ENCODE data around the gene ZFYVE21. TPM values are rescaled to one million over a fixed set of nuclear protein-coding genes. Genes with fewer than 3 reads are reported as not detected.

Gene ZFYVE21
- total RNA-seq, 2 experiments from 2014 or later: 8.0 to 8.9 TPM

- no peak for DNase-seq
- Mint-ChIP-seq H3K9me3 (no peaks in the 10 kb centered on the region), H3K27ac (no peak overlapping the region)
Observed at GRCh38 chr14:103739793-103740501, 24.3 kb downstream of the ZFYVE21 start.

DNA sequence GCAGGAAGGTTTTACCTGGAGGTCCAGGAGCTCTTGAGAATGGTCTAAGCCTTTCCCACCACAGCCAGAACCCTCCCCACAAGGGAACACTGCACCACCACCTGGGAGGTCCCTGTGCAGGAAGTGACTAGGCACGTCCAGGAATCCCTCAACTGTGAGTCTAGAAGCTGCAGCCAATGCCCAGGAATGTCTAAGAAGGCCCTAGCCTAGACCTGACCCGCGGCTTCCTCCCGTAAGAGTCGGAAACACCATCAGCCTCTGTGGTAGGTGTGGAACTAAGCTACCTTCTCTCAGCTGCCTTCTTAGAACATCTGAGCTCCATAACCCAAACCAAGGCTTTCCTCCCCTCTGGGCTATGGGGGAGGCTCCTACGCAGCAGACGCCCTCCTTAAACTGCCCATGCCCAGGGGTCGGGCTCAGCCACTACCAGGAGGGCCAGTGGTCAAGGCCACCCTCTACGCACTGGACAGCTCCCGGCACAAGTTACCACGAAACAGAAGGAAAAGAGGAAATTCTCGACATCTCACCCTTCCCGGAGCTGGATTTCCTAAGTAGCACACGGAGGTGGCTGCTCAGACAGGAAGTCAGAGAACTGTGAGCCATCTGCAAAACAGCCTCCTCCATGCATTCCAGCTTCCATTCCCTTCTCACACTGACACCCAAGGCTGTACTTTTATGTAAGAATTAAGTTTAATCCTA lies 25.5 kb downstream of the ZFYVE21 start:
- H3K36me3 Mint-ChIP-seq: no peaks in the 10 kb centered on the region
- no peaks in the 10 kb centered on the region for H3K27me3 Mint-ChIP-seq
- H3K9me3 Mint-ChIP-seq: no peaks in the 10 kb centered on the region
- no peak overlapping the region for H3K27ac Mint-ChIP-seq
- no peak for DNase-seq
- H3K4me1 Mint-ChIP-seq: no peaks in the 10 kb centered on the region
- H3K4me3 Mint-ChIP-seq: no peak overlapping the region

More at GRCh38 chr14:103739793-103740501, 24.3 kb downstream of the ZFYVE21 start:
- Mint-ChIP-seq H3K27me3 (no peaks in the 10 kb centered on the region), H3K4me1 (no peaks in the 10 kb centered on the region), H3K4me3 (no peak overlapping the region), H3K36me3 (no peaks in the 10 kb centered on the region)

- Mint-ChIP-seq H3K36me3 (no peaks in the 10 kb centered on the region), H3K27me3 (no peaks in the 10 kb centered on the region), H3K27ac (no peak overlapping the region), H3K4me3 (no peak overlapping the region), H3K9me3 (no peaks in the 10 kb centered on the region), H3K4me1 (no peaks in the 10 kb centered on the region)
- DNase-seq: no peak
Observed at GRCh38 chr14:103741876-103742275, 26.3 kb downstream of the ZFYVE21 start.

- DNase-seq: no peak
- Mint-ChIP-seq H3K36me3 (no peaks in the 10 kb centered on the region), H3K4me1 (no peaks in the 10 kb centered on the region), H3K27me3 (no peaks in the 10 kb centered on the region), H3K27ac (no peak overlapping the region), H3K4me3 (no peak overlapping the region), H3K9me3 (no peaks in the 10 kb centered on the region)
Observed at GRCh38 chr14:103742499-103743255, 27.1 kb downstream of the ZFYVE21 start.

GRCh38 chr14:103743691-103744090 lies 28.1 kb downstream of the ZFYVE21 start:
- no peak for DNase-seq
- Mint-ChIP-seq H3K27ac (no peak overlapping the region), H3K9me3 (no peaks in the 10 kb centered on the region), H3K27me3 (no peaks in the 10 kb centered on the region), H3K36me3 (peaks cover 2% of the 10 kb centered on the region), H3K4me3 (no peak overlapping the region), H3K4me1 (peaks cover 9% of the 10 kb centered on the region)

DNA sequence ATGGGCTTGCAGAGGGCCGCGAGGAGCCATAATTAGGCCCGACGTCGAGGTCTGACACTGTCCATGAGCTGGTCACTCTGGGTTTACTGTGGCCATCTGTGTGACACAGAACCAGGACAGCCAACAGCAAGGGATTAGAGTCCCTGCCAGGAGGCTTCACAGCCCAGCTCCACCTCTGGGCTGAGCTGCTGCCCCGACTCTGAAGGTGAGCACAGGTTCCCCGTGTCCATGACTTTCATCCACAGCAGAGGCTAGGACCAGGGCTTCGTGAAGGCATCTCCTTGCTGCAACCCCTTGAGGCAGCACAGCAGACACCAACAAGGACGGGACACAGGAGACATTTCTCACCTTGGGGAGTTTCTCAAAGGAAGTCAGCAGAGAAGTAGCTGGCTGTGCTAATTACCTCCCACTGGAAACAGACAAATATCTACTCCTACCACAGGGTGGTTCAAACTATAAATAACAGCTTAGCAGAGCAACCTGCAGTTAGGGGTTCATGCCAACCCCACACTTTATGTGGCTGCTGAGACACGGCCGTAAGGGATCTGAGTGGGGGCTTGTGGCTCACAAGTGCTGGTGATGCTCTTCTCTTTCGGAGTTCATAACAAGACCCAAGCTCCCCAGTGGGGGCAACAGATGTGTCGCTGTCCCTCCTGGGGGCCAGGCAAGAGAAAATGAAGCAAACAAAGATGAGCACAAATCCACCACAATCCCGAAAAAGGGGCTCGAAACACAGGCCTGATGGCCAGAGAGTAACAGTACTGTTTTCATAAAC lies 29.2 kb downstream of the ZFYVE21 start:
- DNase-seq: no peak
- H3K27ac Mint-ChIP-seq: no peak overlapping the region
- no peak overlapping the region for H3K4me3 Mint-ChIP-seq
- peaks cover 5% of the 10 kb centered on the region for H3K36me3 Mint-ChIP-seq
- no peaks in the 10 kb centered on the region for H3K9me3 Mint-ChIP-seq
- H3K27me3 Mint-ChIP-seq: no peaks in the 10 kb centered on the region
- peaks cover 14% of the 10 kb centered on the region for H3K4me1 Mint-ChIP-seq

GRCh38 chr14:103745424-103745823 lies 29.8 kb downstream of the ZFYVE21 start:
- Mint-ChIP-seq H3K27ac (no peak overlapping the region), H3K4me1 (peaks cover 14% of the 10 kb centered on the region), H3K27me3 (no peaks in the 10 kb centered on the region), H3K9me3 (no peaks in the 10 kb centered on the region), H3K4me3 (no peak overlapping the region), H3K36me3 (peaks cover 5% of the 10 kb centered on the region)
- no peak for DNase-seq

GRCh38 chr14:103746701-103747100 lies 31.1 kb downstream of the ZFYVE21 start:
- no peaks in the 10 kb centered on the region for H3K9me3 Mint-ChIP-seq
- no peak overlapping the region for H3K4me3 Mint-ChIP-seq
- no peaks in the 10 kb centered on the region for H3K27me3 Mint-ChIP-seq
- H3K4me1 Mint-ChIP-seq: peaks cover 14% of the 10 kb centered on the region
- DNase-seq: no peak
- peaks cover 5% of the 10 kb centered on the region for H3K36me3 Mint-ChIP-seq
- no peak overlapping the region for H3K27ac Mint-ChIP-seq

DNA sequence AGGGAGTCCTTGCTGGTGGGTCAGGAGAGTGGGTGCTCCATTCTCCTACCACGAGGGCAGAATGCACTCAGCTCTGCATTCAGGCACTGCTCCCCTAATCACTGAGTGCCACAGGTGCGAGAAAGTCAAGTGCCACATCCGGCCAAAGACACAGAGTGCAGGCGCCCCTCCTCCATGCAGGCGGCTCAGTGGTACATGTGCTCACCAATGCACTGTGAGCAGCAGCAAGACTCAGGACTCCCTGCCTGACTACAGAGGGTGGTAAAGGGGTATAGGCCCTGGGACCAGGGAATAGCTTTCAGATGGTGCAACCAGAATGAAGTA lies 32.9 kb downstream of the ZFYVE21 start:
- Mint-ChIP-seq H3K36me3 (peaks cover 5% of the 10 kb centered on the region), H3K27ac (peak overlapping the region; percentile 78), H3K27me3 (no peaks in the 10 kb centered on the region), H3K4me1 (peaks cover 14% of the 10 kb centered on the region), H3K4me3 (peak overlapping the region; percentile 56), H3K9me3 (no peaks in the 10 kb centered on the region)
- peak; percentile 68 for DNase-seq

DNA sequence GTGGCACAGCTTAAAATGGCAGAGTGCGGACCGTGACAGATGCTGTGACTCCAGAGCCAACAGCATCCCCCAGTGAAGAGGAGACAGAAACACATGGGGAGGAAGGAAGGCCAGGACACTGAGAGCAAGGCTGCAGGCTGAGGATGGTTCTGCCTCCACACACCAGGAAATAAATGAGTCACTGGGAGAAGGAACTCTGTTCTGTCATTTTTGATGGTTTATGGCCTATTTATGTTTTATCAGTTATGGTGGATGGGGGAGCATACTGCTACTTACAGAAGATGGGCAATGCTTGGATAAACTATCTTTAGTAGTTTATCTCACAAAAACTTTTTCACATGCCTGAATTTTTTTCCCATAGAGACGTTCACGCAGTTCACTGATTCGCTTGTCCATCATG lies 33.8 kb downstream of the ZFYVE21 start:
- Mint-ChIP-seq H3K27me3 (no peaks in the 10 kb centered on the region), H3K9me3 (no peaks in the 10 kb centered on the region), H3K36me3 (peaks cover 5% of the 10 kb centered on the region), H3K27ac (peak overlapping the region; percentile 65), H3K4me1 (peaks cover 14% of the 10 kb centered on the region), H3K4me3 (peak overlapping the region; percentile 1)
- DNase-seq: no peak

- Mint-ChIP-seq H3K4me3 (no peak overlapping the region), H3K27me3 (no peaks in the 10 kb centered on the region), H3K4me1 (peaks cover 14% of the 10 kb centered on the region), H3K36me3 (peaks cover 5% of the 10 kb centered on the region), H3K9me3 (no peaks in the 10 kb centered on the region), H3K27ac (no peak overlapping the region)
- no peak for DNase-seq
Observed at GRCh38 chr14:103749860-103750259, 34.2 kb downstream of the ZFYVE21 start.

DNA sequence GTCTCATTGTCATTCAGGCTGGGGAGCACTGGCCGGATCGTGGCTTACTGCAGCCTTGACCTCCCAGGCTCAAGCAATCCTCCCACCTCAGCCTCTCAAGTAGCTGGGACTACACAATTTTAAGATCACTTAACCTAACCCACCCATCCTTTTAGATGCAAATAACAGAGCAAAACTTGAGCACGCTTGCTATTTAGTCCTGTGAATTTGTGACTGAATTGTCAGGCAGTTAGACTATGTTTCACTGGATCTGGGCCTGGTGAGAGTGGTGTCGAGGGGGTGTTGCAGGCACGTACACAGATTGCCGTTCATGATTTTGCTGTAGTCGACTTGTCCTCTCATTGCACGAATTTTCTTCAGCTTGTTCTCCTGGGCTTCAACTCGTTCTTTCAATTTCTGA lies 38.2 kb downstream of the ZFYVE21 start:
- Mint-ChIP-seq H3K9me3 (no peaks in the 10 kb centered on the region), H3K27me3 (no peaks in the 10 kb centered on the region), H3K27ac (no peak overlapping the region), H3K4me1 (peaks cover 4% of the 10 kb centered on the region), H3K36me3 (peaks cover 4% of the 10 kb centered on the region), H3K4me3 (no peak overlapping the region)
- DNase-seq: no peak

DNA sequence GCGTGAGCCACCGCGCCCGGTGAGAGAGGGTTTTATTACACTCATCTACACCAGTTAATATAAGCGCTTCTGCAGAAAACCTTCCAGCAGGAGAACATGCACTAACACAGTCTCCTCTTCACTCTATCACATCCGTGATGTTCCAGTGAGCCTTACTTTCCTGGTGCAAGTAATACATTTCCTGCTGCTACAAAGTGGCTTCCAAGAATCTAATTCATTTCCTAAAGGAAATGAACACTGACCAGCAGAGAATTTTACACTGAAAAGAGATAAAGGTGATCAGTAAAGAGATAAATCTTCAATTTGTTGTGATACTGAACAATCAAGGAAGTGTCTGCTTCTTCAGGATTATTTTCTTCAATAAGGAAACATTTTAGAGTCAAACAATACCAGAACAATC lies 39.5 kb downstream of the ZFYVE21 start:
- no peak for DNase-seq
- no peak overlapping the region for H3K4me3 Mint-ChIP-seq
- H3K27me3 Mint-ChIP-seq: no peaks in the 10 kb centered on the region
- no peak overlapping the region for H3K27ac Mint-ChIP-seq
- H3K4me1 Mint-ChIP-seq: no peaks in the 10 kb centered on the region
- no peaks in the 10 kb centered on the region for H3K36me3 Mint-ChIP-seq
- no peaks in the 10 kb centered on the region for H3K9me3 Mint-ChIP-seq

DNA sequence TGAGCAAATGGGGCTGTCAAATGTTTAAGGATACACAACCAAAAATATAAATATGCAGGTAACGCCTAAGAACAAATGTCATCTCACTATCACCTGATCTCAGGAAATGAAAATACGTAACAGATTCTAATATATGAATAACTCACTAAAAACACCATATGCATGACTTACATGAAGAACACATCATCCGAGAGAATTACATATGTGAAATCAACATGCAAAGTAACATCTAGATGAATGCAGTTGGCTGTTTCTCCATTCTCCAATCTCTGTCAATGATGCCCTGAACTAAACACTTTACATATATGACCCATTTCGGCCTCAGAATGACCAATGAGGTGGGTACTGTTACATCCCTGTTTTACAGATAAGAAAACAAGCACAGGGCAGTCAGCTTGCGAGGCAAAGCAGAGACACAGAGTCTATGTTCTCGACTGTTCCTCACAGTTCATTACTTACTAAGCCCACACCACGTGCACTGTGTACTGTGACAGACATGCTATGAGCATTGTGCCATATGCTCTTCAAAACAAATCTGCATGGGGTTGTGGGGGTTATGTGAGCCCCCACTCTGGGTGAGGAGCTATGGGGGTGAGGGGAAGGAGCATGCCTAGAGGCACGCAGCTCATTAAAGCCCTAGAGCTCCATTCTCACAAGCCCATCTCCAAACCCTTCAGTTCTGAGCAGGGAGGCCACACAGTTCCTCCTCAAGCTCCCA lies 42.6 kb downstream of the ZFYVE21 start:
- H3K36me3 Mint-ChIP-seq: no peaks in the 10 kb centered on the region
- no peak overlapping the region for H3K4me3 Mint-ChIP-seq
- no peak overlapping the region for H3K27ac Mint-ChIP-seq
- no peaks in the 10 kb centered on the region for H3K27me3 Mint-ChIP-seq
- no peak for DNase-seq
- H3K9me3 Mint-ChIP-seq: no peaks in the 10 kb centered on the region
- no peaks in the 10 kb centered on the region for H3K4me1 Mint-ChIP-seq

Measured in activated naive CD8-positive, alpha-beta T cell treated with anti-CD3 and anti-CD28 coated beads for 36 hours (primary cell).